BE2C (cell line): Measurements from ENCODE around the gene FOXJ1.

Experiments used
- DNase-seq: peaks from one replicate; pipeline ENCODE4 v3.0.0-alpha.2; 2020
- H3K27me3 ChIP-seq: fragments of 250-450 bp; sonication (Bioruptor Pico); 2 replicates; pipeline ENCODE4 v1.5.1; 2020; ENCODE audit warnings: mild to moderate bottlenecking
- H3K36me3 ChIP-seq: fragments of 250-450 bp; sonication (Bioruptor Pico); 2 replicates; pipeline ENCODE4 v1.5.1; 2020; ENCODE audit warnings: mild to moderate bottlenecking
- H3K4me1 ChIP-seq: fragments of 250-450 bp; sonication (Bioruptor Pico); 2 replicates; pipeline ENCODE4 v1.5.1; 2020
- H3K4me3 ChIP-seq: 2 replicates; pipeline ENCODE4 v1.5.1; 2011; ENCODE audit warnings: low read depth, low read length
- H3K9me3 ChIP-seq: fragments of 250-450 bp; sonication (Bioruptor Pico); 2 replicates; pipeline ENCODE4 v1.5.1; 2020
- CTCF ChIP-seq: IDR thresholded peaks from 2 replicates; pipeline ENCODE4 v1.5.1; 2012; ENCODE audit warnings: mild to moderate bottlenecking, low read depth, low read length

The FOXJ1 gene

GRCh38 chr17:76163919-76164318 lies 22.9 kb upstream of the FOXJ1 start:
- Histone ChIP-seq H3K27me3 (no peaks in the 10 kb centered on the region), H3K36me3 (no peaks in the 10 kb centered on the region)
- TF ChIP-seq CTCF = no peak

DNA sequence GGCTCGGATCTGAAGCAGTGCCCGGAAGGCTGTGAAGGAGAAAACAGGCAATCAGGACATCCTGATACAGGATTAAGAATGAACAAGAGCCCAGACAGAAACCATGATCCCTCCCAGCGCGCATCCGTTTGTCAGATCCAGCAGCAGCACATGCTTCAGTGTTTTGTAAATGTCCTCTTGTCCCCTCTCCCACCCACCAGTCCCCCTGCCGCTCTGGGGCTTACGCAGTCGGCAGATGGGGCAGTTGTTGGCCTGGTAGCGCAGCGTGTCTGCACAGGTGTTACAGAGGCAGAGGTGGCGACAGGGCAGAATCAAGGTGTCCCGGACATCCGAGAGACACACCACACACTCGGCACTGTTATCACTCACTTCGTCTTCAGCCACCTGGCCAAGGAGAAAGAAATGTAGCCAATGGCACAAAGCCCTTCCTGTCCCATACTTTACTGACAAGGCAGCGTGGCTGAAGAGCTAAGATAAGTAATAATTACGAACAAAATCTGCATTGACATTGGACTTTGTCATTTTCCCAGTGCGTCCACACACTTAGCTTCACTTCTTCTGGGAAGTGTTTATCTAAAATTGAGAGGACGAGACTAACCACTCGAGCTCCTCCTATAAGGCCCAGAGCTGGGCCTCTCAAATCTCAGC lies 20.7 kb upstream of the FOXJ1 start:
- Histone ChIP-seq H3K27me3 (no peaks in the 10 kb centered on the region), H3K36me3 (no peaks in the 10 kb centered on the region), H3K9me3 (no peaks in the 10 kb centered on the region), H3K4me1 (no peaks in the 10 kb centered on the region), H3K4me3 (no peak overlapping the region)
- no peak for TF ChIP-seq CTCF
- DNase-seq = no peak

More at GRCh38 chr17:76163919-76164318, 22.9 kb upstream of the FOXJ1 start:
- Histone ChIP-seq H3K4me3 (no peak overlapping the region), H3K4me1 (no peaks in the 10 kb centered on the region), H3K9me3 (no peaks in the 10 kb centered on the region)
- no peak for DNase-seq

DNA sequence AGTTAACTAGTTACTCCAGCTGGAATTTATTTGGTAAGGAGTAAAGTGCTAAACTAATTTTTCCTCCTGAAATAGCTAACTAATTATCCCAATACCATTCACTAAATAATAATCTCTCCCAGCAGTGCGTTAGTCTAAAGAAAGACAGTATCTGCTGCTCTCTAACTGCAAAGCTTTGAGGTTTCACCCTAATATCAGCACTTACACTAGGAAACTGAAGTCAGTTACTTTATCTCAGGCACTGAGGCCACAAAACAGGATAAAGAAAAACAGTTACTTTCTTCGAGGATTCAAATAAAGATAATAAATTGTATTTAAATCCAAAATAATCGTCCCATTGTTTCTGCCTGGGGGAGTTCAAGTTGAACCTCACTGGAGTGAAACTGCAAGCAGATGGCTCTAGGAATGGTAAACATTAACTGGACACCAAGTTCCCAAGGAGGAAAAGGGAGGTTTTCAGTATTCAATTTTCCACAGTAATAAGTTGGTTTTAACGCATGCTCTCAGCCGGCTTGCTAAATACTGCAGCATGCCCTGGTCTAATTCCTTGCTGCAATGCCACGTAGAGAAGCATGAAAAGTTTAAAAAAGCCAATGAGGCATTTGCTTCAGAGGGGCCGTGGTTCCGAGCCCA lies 20.0 kb upstream of the FOXJ1 start:
- no peaks in the 10 kb centered on the region for H3K9me3 ChIP-seq
- no peak for TF ChIP-seq CTCF
- DNase-seq = no peak

GRCh38 chr17:76159157-76159556 lies 18.1 kb upstream of the FOXJ1 start:
- Histone ChIP-seq H3K9me3 (no peaks in the 10 kb centered on the region), H3K27me3 (no peaks in the 10 kb centered on the region), H3K4me1 (no peaks in the 10 kb centered on the region), H3K4me3 (no peak overlapping the region), H3K36me3 (no peaks in the 10 kb centered on the region)
- TF ChIP-seq CTCF = no peak
- DNase-seq = no peak

More for the DNA sequence above, 20.0 kb upstream of the FOXJ1 start:
- H3K4me3 ChIP-seq = no peak overlapping the region
- no peaks in the 10 kb centered on the region for H3K36me3 ChIP-seq
- H3K27me3 ChIP-seq = no peaks in the 10 kb centered on the region
- no peaks in the 10 kb centered on the region for H3K4me1 ChIP-seq

GRCh38 chr17:76157759-76158158 lies 16.7 kb upstream of the FOXJ1 start:
- Histone ChIP-seq H3K27me3 (no peaks in the 10 kb centered on the region), H3K36me3 (no peaks in the 10 kb centered on the region), H3K4me3 (no peak overlapping the region), H3K4me1 (no peaks in the 10 kb centered on the region), H3K9me3 (no peaks in the 10 kb centered on the region)
- TF ChIP-seq CTCF = no peak
- no peak for DNase-seq

GRCh38 chr17:76156662-76156991 lies 15.6 kb upstream of the FOXJ1 start:
- Histone ChIP-seq H3K36me3 (no peaks in the 10 kb centered on the region), H3K9me3 (no peaks in the 10 kb centered on the region), H3K4me1 (no peaks in the 10 kb centered on the region), H3K4me3 (no peak overlapping the region), H3K27me3 (no peaks in the 10 kb centered on the region)
- DNase-seq = no peak
- no peak for TF ChIP-seq CTCF
